RWPE1 (cell line): Measurements from ENCODE around the gene MRRF.

Experiments
- CTCF ChIA-PET: fragments of 350-600 bp; sonication (Branson Sonifier 250); formaldehyde crosslinking; extraction: SDS; loops from one replicate; lab custom pipeline; 2021; lab: Yijun Ruan, JAX
- POLR2A ChIA-PET: fragments of 400-600 bp; formaldehyde crosslinking; extraction: SDS; loops from one replicate; lab custom pipeline; 2020; ENCODE audit warnings: antibody characterized with exemption; ENCODE audit not compliant: low non-redundant PET; lab: Yijun Ruan, JAX
- DNase-seq: peaks from one replicate; pipeline ENCODE4 v3.0.0; 2012; ENCODE audit warnings: low spot score
- H3K27ac ChIP-seq: fragments of 450-650 bp; 2 replicates; pipeline ENCODE4 v1.5.1; 2017
- CTCF ChIP-seq: fragments of 450-650 bp; conservative IDR thresholded peaks from 2 replicates; pipeline ENCODE4 v1.5.1; 2017; ENCODE audit warnings: low read depth, mild to moderate bottlenecking

Gene MRRF

GRCh38 chr9:122376796-122377195 lies 112.1 kb downstream of the MRRF start:
- POLR2A ChIA-PET: no interaction called here
- CTCF ChIA-PET: no interaction called here
- H3K27ac ChIP-seq: no peak overlapping the region
- no peak for TF ChIP-seq CTCF
- DNase-seq: no peak

- DNase-seq: no peak
- ChIA-PET POLR2A (no interaction called here), CTCF (no interaction called here)
- TF ChIP-seq CTCF: no peak
- no peak overlapping the region for H3K27ac ChIP-seq
Observed at GRCh38 chr9:122377241-122378164, 112.8 kb downstream of the MRRF start.

GRCh38 chr9:122378236-122378635 lies 113.6 kb downstream of the MRRF start:
- POLR2A ChIA-PET: no interaction called here
- H3K27ac ChIP-seq: no peak overlapping the region
- no peak for DNase-seq
- CTCF ChIA-PET: interaction anchor here (0.7 kb wide), 1 partner anchor 432 kb away, joined by 3 read pairs; no protein-coding TSS in a partner anchor
- TF ChIP-seq CTCF: no peak

- no peak overlapping the region for H3K27ac ChIP-seq
- DNase-seq: no peak
- ChIA-PET CTCF (interaction anchor here (1.2 kb wide), 1 partner anchor 256 kb away, joined by 3 read pairs; no protein-coding TSS in a partner anchor), POLR2A (no interaction called here)
- TF ChIP-seq CTCF: no peak; the same call in 1 of the 2 replicates
Observed at GRCh38 chr9:122379340-122379739, 114.7 kb downstream of the MRRF start.

GRCh38 chr9:122380293-122380692 lies 115.6 kb downstream of the MRRF start:
- CTCF ChIA-PET: interaction anchor here (0.7 kb wide), 1 partner anchor 143 kb away, joined by 3 read pairs; no protein-coding TSS in a partner anchor

More at GRCh38 chr9:122380293-122380692, 115.6 kb downstream of the MRRF start:
- DNase-seq: no peak
- POLR2A ChIA-PET: no interaction called here
- H3K27ac ChIP-seq: no peak overlapping the region
- TF ChIP-seq CTCF: no peak
